ENCODE results near the gene ZNF746.

ZNF746 gene

GRCh38 chr7:149462101-149462520, 35.5 kb downstream of the ZNF746 start:
- peaks cover 9% of the 10 kb centered on the region for H3K4me1 ChIP-seq (ENCODE audit: low read depth, poor library complexity, severe bottlenecking)
- no peak overlapping the region for H3K27ac ChIP-seq
- no peak overlapping the region for H3K4me3 ChIP-seq (IDR thresholded peaks at IDR 0.05; ENCODE audit: insufficient read depth, low read depth, low read length)
- TF ChIP-seq CTCF (conservative IDR thresholded peaks at IDR 0.05; ENCODE audit: low read depth, low read length) = no peak
- peaks cover 21% of the 10 kb centered on the region; the same call in 1 of the 2 replicates for H3K79me2 ChIP-seq (ENCODE audit: insufficient read depth, low read depth)
- H3K4me2 ChIP-seq = no peak overlapping the region
- H3K9ac ChIP-seq = no peak overlapping the region
- no peak overlapping the region for H2AFZ ChIP-seq (ENCODE audit: low read depth)
- H4K20me1 ChIP-seq (ENCODE audit: insufficient read depth) = no peaks in the 10 kb centered on the region
- no peaks in the 10 kb centered on the region for H3K27me3 ChIP-seq (ENCODE audit: insufficient read depth, low read depth)
- H3K36me3 ChIP-seq (ENCODE audit: insufficient read depth) = no peaks in the 10 kb centered on the region

- Histone ChIP-seq H3K4me3 (IDR thresholded peaks at IDR 0.05; ENCODE audit: insufficient read depth, low read depth, low read length) (peak within 1 kb of the TSS; percentile 61), H3K36me3 (ENCODE audit: insufficient read depth) (no peaks in the 10 kb centered on the region), H3K79me2 (ENCODE audit: insufficient read depth, low read depth) (peaks cover 25% of the 10 kb centered on the region; the same call in 1 of the 2 replicates), H3K9ac (peak within 1 kb of the TSS; percentile 58; the same call in 1 of the 2 replicates), H4K20me1 (ENCODE audit: insufficient read depth) (no peaks in the 10 kb centered on the region), H3K27me3 (ENCODE audit: insufficient read depth, low read depth) (no peaks in the 10 kb centered on the region), H3K4me2 (peak within 1 kb of the TSS; percentile 90), H2AFZ (ENCODE audit: low read depth) (peak within 1 kb of the TSS; percentile 99), H3K27ac (peak within 1 kb of the TSS; percentile 25; the same call in 1 of the 2 replicates), H3K4me1 (ENCODE audit: low read depth, poor library complexity, severe bottlenecking) (peaks cover 9% of the 10 kb centered on the region)
- TF ChIP-seq CTCF (conservative IDR thresholded peaks at IDR 0.05; ENCODE audit: low read depth, low read length) = 0 out of 2 replicates have a peak, but pooled peaks have one; percentile 39
These were observed 36.9 kb downstream of the ZNF746 start, which contains the start of gene ZNF777 for GRCh38 chr7:149460493-149461277. ZNF777 (minus strand) TSS chr7:149461062; CDS start chr7:149456022, 5,040 bp downstream.

GRCh38 chr7:149459540-149460452, 37.8 kb downstream of the ZNF746 start:
- Histone ChIP-seq H3K4me2 (peak overlapping the region; percentile 19; the same call in 1 of the 2 replicates), H3K9ac (peak overlapping the region; percentile 58; the same call in 1 of the 2 replicates), H3K79me2 (ENCODE audit: insufficient read depth, low read depth) (peaks cover 25% of the 10 kb centered on the region; the same call in 1 of the 2 replicates), H4K20me1 (ENCODE audit: insufficient read depth) (no peaks in the 10 kb centered on the region), H3K27me3 (ENCODE audit: insufficient read depth, low read depth) (no peaks in the 10 kb centered on the region), H3K36me3 (ENCODE audit: insufficient read depth) (no peaks in the 10 kb centered on the region), H3K4me3 (IDR thresholded peaks at IDR 0.05; ENCODE audit: insufficient read depth, low read depth, low read length) (no peak overlapping the region), H2AFZ (ENCODE audit: low read depth) (peak overlapping the region; percentile 31; the same call in 1 of the 2 replicates), H3K27ac (no peak overlapping the region), H3K4me1 (ENCODE audit: low read depth, poor library complexity, severe bottlenecking) (peaks cover 9% of the 10 kb centered on the region)
- TF ChIP-seq CTCF (conservative IDR thresholded peaks at IDR 0.05; ENCODE audit: low read depth, low read length) = no peak

- H2AFZ ChIP-seq (ENCODE audit: low read depth) = 0 out of 2 replicates have a peak overlapping the region, but pooled peaks have one; percentile 31
- peak overlapping the region; percentile 19; the same call in 1 of the 2 replicates for H3K4me2 ChIP-seq
- no peak for TF ChIP-seq CTCF (conservative IDR thresholded peaks at IDR 0.05; ENCODE audit: low read depth, low read length)
- no peak overlapping the region for H3K27ac ChIP-seq
- H3K9ac ChIP-seq = no peak overlapping the region
- peaks cover 9% of the 10 kb centered on the region for H3K4me1 ChIP-seq (ENCODE audit: low read depth, poor library complexity, severe bottlenecking)
- no peaks in the 10 kb centered on the region for H4K20me1 ChIP-seq (ENCODE audit: insufficient read depth)
- no peak overlapping the region for H3K4me3 ChIP-seq (IDR thresholded peaks at IDR 0.05; ENCODE audit: insufficient read depth, low read depth, low read length)
- H3K79me2 ChIP-seq (ENCODE audit: insufficient read depth, low read depth) = peaks cover 25% of the 10 kb centered on the region; the same call in 1 of the 2 replicates
- H3K27me3 ChIP-seq (ENCODE audit: insufficient read depth, low read depth) = no peaks in the 10 kb centered on the region
- H3K36me3 ChIP-seq (ENCODE audit: insufficient read depth) = no peaks in the 10 kb centered on the region
These were observed 38.4 kb downstream of the ZNF746 start for GRCh38 chr7:149459201-149459539.

All from KMS-11 (cell line).